ENCODE measurements around the gene LY6G6D. TPM values are rescaled to one million over a fixed set of nuclear protein-coding genes. Genes with fewer than 3 reads are reported as not detected.

Gene LY6G6D
- total RNA-seq: not detected in 2 replicates

GRCh38 chr6:31715022-31715958, at the start of gene LY6G6D:
Gene LY6G6D, plus strand, starts transcription at chr6:31715348. Its CDS starts 8 bp downstream, at chr6:31715356.

DNA sequence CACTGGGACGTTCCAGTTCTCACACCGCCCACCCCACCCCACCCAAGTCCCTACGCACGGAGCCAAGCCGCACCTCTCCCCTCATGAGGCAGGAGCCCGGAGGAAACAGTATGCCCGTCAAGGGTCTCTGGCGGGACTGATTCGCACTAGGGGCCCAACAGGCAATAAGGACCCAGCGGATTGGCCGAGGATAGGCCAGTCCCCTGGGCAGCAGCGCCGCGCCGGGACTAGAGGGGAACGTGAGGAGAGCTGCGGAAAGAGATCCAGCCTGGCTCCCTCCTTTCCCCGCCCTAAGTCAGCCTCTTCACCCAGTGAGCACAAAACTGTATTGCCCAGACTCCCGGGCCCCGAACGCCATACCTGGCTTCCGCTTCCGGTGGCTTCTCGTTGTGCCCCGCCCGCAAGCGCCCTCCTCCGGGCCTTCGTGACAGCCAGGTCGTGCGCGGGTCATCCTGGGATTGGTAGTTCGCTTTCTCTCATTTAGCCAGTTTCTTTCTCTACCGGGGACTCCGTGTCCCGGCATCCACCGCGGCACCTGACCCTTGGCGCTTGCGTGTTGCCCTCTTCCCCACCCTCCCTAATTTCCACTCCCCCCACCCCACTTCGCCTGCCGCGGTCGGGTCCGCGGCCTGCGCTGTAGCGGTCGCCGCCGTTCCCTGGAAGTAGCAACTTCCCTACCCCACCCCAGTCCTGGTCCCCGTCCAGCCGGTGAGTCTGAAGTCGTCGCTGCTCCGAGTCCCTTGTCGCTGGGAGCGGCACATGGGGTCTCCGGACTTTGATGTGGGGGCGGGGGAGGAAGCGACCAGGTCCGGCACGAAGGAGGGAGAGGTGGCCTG, 49.4 kb upstream of the LY6G6D start, which contains the start of gene CSNK2B:
CSNK2B (plus strand) TSS at position 580 of the 836 bp plus-strand sequence. CDS start 752 bp downstream, outside the sequence.

GRCh38 chr6:31669676-31670075, 45.5 kb upstream of the LY6G6D start, which contains the start of gene LY6G5B:
Gene LY6G5B, plus strand, starts transcription at chr6:31669976. Its CDS starts 975 bp downstream, at chr6:31670951.

DNA sequence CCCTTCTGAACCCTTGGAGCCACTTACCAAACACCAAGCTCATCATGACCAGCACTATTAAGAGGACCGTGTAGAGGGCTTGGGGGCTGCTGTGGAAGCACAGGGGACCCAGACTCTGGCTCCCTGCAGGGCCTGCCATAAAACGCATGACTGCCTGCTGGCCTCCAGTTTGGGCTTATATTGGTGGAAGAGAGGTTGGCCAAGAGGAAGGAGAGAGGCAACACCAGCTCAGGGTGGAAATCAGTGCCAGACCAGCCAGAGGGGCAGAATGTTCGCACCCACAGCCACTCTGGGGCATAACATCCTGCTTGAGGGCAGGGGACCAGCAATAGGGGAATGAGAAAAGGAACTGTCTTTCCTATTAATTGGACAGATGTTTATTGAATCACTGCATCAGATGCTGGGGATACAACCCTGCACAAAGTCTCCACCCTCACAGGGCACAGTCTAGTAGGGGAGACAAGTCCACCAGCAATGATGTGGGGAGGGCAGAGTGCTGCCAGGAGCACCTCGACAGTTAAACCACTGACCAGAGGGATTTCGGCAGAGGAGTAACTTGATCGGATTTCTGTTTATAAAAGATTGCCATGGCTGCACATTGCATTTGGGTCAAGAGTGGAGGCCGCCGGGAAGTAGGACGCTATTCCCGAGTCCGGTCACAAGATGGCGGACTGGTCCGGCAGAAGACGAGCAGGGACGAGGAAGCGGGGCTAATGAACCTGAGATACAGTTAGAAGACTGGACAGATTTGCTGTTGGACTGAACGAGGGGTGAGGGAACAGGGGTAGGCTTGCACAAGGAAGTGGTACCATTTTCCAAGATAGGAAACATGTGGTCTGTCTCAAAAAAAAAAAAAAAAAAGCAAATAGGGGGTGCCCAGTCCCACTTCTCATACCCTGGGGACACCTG, 34.7 kb upstream of the LY6G6D start, which contains the start of gene LY6G5C:
LY6G5C (minus strand) TSS at position 842 of the 909 bp plus-strand sequence; CDS start at position 148, 694 bp downstream.

GRCh38 chr6:31702819-31703716, 12.1 kb upstream of the LY6G6D start, which contains the start of gene ABHD16A:
Gene ABHD16A, minus strand, starts transcription at chr6:31703324. Its CDS starts 43 bp downstream, at chr6:31703281.

DNA sequence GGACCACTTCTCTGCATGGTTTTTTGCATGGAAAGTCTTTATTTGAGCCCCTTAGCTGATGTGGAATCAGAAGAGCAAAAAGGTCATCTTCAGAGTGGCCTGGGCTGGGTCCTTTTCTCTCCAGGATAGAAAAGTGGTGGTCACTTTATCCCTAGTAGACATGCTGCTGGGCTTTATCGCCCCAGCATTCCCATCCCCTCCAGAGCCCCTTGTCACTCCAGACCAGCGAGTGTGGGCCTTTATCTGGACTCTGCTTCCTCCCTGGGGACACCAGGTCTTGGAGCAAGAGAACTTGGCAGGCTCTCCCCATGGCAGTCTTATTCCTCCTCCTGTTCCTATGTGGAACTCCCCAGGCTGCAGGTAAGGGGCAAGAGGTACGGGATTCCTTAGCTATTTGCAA, 8.5 kb upstream of the LY6G6D start, which contains the start of gene LY6G6F:
LY6G6F (plus strand) TSS at position 268 of the 400 bp plus-strand sequence; CDS start at position 309, 41 bp downstream.

GRCh38 chr6:31721351-31722020, 6.3 kb downstream of the LY6G6D start, which contains the start of gene LY6G6C:
Gene LY6G6C, minus strand, starts transcription at chr6:31721746. Its CDS starts 67 bp downstream, at chr6:31721679.

DNA sequence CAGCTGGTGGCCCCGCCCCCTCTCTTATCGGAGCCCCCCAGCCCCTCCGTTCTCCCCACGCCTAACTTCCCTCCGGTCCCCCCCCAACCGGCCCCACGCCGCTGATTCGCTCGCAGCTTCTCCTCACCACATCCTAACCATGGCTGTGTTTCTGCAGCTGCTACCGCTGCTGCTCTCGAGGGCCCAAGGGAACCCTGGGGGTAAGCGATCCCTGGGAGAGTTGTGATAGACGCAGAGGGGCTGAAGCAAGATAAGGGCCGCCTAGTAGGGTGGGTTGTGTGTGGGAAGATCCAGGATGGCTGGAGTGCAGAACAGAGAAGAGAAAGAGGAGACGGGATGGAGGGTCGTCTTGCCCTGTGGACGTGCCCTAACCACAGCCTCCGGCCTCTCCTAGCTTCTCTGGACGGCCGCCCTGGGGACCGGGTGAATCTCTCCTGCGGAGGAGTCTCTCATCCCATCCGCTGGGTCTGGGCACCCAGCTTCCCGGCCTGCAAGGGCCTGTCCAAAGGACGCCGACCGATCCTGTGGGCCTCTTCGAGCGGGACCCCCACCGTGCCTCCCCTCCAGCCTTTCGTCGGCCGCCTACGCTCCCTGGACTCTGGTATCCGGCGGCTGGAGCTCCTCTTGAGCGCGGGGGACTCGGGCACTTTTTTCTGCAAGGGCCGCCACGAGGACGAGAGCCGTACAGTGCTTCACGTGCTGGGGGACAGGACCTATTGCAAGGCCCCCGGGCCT, 8.3 kb downstream of the LY6G6D start, which contains the start of gene MPIG6B:
MPIG6B (plus strand) TSS at position 129 of the 735 bp plus-strand sequence; CDS start at position 140, 11 bp downstream.

DNA sequence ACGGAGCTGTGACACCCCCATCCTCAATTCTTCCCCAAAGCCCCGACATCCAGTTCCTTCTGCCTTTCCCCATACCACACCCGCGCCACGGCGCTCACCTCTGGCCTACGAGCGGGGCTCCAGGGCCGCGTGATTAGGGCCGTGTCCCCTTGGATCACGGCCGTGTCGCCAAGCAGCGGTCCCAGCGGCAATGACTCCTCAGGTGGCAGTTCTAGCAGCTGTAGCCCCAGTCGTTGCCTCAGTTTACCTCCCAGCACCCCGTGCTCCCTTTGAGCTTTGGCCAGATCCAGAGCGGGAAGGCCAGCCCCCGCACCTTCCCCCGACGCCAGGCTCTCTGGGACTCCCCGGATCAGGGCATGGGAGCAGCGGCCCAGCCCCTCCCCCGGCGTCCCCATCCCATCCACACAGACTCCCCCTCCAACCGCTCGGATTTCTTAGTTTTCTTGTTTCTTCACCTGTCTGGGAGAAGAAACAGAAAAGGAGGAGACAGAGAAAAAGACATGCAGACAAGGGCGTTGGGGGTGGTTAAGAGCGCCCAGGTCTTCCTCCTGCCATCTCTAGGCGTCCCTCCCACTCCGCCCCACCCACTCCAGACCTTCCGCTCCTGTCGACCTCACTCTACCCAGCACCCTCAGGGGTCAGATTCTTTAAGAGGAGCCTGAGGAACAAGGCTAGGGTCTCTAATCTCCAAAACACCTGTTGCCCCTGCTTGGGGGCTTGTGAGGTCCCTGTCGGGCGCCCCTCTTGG, 13.8 kb downstream of the LY6G6D start, which contains the start of gene DDAH2:
DDAH2 (minus strand) TSS at position 533 of the 748 bp plus-strand sequence; CDS start at position 395, 138 bp downstream.

GRCh38 chr6:31736021-31736767, 21.0 kb downstream of the LY6G6D start, which contains the start of gene CLIC1:
Gene CLIC1, minus strand, starts transcription at chr6:31736530. Its CDS starts 230 bp downstream, at chr6:31736300.

GRCh38 chr6:31739639-31740396, 24.7 kb downstream of the LY6G6D start, which contains the start of gene MSH5:
Gene MSH5, plus strand, starts transcription at chr6:31740005. Its CDS starts 462 bp downstream, at chr6:31740467.

GRCh38 chr6:31762356-31762755, 47.2 kb downstream of the LY6G6D start, which contains the start of gene SAPCD1:
Gene SAPCD1, plus strand, starts transcription at chr6:31762656. Its CDS starts 399 bp downstream, at chr6:31763055.

